ENCODE results near the gene PWP1. TPM values are rescaled to one million over a fixed set of nuclear protein-coding genes. Genes with fewer than 3 reads are reported as not detected.

The PWP1 gene
- total RNA-seq, 1 experiment from 2014 or later: 77.7 TPM

DNA sequence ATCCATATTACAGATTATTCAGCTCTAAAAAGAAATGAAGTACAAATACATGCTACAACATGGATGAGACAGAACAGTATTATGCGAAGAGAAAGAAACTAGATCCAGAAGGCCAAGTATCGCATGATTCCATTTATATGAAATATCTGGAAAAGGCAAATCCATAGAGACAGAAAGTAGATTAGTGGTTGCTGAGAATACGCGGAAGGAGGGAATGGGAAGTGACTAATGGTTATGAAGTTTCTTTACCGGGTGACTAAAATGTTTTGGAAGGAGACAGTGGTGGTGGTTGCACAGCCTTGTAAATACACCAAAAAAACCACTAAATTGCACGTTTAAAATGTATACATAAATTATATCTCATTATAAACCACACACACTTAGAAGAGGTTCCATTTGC lies 62.9 kb downstream of the PWP1 start:
- no peak for DNase-seq (ENCODE audit: low spot score)
- H3K27ac ChIP-seq (ENCODE audit: low read depth, low read length, poor library complexity, severe bottlenecking): no peak overlapping the region

DNA sequence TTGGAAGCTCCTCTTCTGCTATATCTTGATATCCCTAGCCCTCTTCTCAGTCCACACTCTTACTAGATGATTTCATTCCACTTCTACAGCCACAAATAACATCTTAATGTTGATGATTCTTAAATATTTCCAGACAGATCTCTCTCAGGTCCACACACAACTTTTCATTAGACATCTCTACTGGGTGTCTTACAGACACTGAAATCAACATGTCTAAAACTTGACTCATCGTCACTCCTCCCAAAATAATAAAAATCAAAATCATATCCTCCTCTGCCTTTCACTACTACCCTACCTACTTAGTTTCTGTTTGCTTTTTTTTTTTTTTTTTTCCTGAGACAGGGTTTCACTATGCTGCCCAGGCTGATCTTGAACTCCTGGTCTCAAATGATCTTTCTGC lies 63.5 kb downstream of the PWP1 start:
- intact Hi-C loops (cut with micrococcal nuclease; ENCODE audit: unreplicated experiment): no loop called here
- H3K4me3 ChIP-seq (ENCODE audit: low read depth, low read length, poor library complexity, severe bottlenecking): no peak overlapping the region
- no peak for DNase-seq (ENCODE audit: low spot score)
- H3K27me3 ChIP-seq (replicated peaks; ENCODE audit: insufficient read depth, low read depth, low read length, poor library complexity): no peaks in the 10 kb centered on the region
- H3K36me3 ChIP-seq (ENCODE audit: insufficient read depth, low read length, poor library complexity, severe bottlenecking): peaks cover 71% of the 10 kb centered on the region
- BruUV-seq (replicated peaks): no TSS peak
- no peak overlapping the region for H3K27ac ChIP-seq (ENCODE audit: low read depth, low read length, poor library complexity, severe bottlenecking)
- TF ChIP-seq EZH2 (IDR thresholded peaks at IDR 0.05; ENCODE audit: borderline replicate concordance, low read depth, low read length, poor library complexity, severe bottlenecking): no peak
- no peak for TF ChIP-seq CTCF (conservative IDR thresholded peaks at IDR 0.05; ENCODE audit: low read depth, low read length)
- no peaks in the 10 kb centered on the region for H3K4me1 ChIP-seq (ENCODE audit: insufficient read depth, low read length, poor library complexity, severe bottlenecking)
- H3K9me3 ChIP-seq (ENCODE audit: low read depth, low read length, poor library complexity, severe bottlenecking): no peaks in the 10 kb centered on the region
- POLR2A ChIA-PET (ENCODE audit: low non-redundant PET): interaction anchor here (0.7 kb wide), 1 partner anchor 404 kb away, joined by 6 read pairs; no protein-coding TSS in a partner anchor
- CTCF ChIA-PET: no interaction called here

More for the DNA sequence above, 62.9 kb downstream of the PWP1 start:
- BruUV-seq (replicated peaks): no TSS peak
- intact Hi-C loops (cut with micrococcal nuclease; ENCODE audit: unreplicated experiment): no loop called here
- Histone ChIP-seq H3K36me3 (ENCODE audit: insufficient read depth, low read length, poor library complexity, severe bottlenecking) (peaks cover 71% of the 10 kb centered on the region), H3K27me3 (replicated peaks; ENCODE audit: insufficient read depth, low read depth, low read length, poor library complexity) (no peaks in the 10 kb centered on the region), H3K9me3 (ENCODE audit: low read depth, low read length, poor library complexity, severe bottlenecking) (no peaks in the 10 kb centered on the region), H3K4me3 (ENCODE audit: low read depth, low read length, poor library complexity, severe bottlenecking) (no peak overlapping the region), H3K4me1 (ENCODE audit: insufficient read depth, low read length, poor library complexity, severe bottlenecking) (no peaks in the 10 kb centered on the region)
- CTCF ChIA-PET: interaction anchor here (0.5 kb wide), 1 partner anchor 73 kb away, joined by 4 read pairs; no protein-coding TSS in a partner anchor
- POLR2A ChIA-PET (ENCODE audit: low non-redundant PET): interaction anchor here (0.7 kb wide), 1 partner anchor 405 kb away, joined by 6 read pairs; no protein-coding TSS in a partner anchor
- no peak for TF ChIP-seq EZH2 (IDR thresholded peaks at IDR 0.05; ENCODE audit: borderline replicate concordance, low read depth, low read length, poor library complexity, severe bottlenecking)
- no peak for TF ChIP-seq CTCF (conservative IDR thresholded peaks at IDR 0.05; ENCODE audit: low read depth, low read length)

GRCh38 chr12:107759410-107759809 lies 73.8 kb downstream of the PWP1 start:
- ChIA-PET POLR2A (ENCODE audit: low non-redundant PET) (no interaction called here), CTCF (interaction anchor here (0.6 kb wide), 1 partner anchor 794 kb away, joined by 3 read pairs; no protein-coding TSS in a partner anchor)
- Histone ChIP-seq H3K4me1 (ENCODE audit: insufficient read depth, low read length, poor library complexity, severe bottlenecking) (peaks cover 16% of the 10 kb centered on the region), H3K9me3 (ENCODE audit: low read depth, low read length, poor library complexity, severe bottlenecking) (no peaks in the 10 kb centered on the region), H3K27ac (ENCODE audit: low read depth, low read length, poor library complexity, severe bottlenecking) (peak overlapping the region; percentile 56), H3K27me3 (replicated peaks; ENCODE audit: insufficient read depth, low read depth, low read length, poor library complexity) (no peaks in the 10 kb centered on the region), H3K36me3 (ENCODE audit: insufficient read depth, low read length, poor library complexity, severe bottlenecking) (peaks cover 47% of the 10 kb centered on the region), H3K4me3 (ENCODE audit: low read depth, low read length, poor library complexity, severe bottlenecking) (peak overlapping the region; percentile 95)
- TF ChIP-seq CTCF (conservative IDR thresholded peaks at IDR 0.05; ENCODE audit: low read depth, low read length): no peak
- no peak for TF ChIP-seq EZH2 (IDR thresholded peaks at IDR 0.05; ENCODE audit: borderline replicate concordance, low read depth, low read length, poor library complexity, severe bottlenecking)
- no TSS peak for BruUV-seq (replicated peaks)
- intact Hi-C loops (cut with micrococcal nuclease; ENCODE audit: unreplicated experiment): no loop called here
- DNase-seq (ENCODE audit: low spot score): peak; percentile 74
